C4-2B (cell line): ENCODE results near the gene CAPN7.

Source experiments
- H3K27ac ChIP-seq: fragments of 450-650 bp; 2 replicates; pipeline ENCODE4 v1.5.1; 2017
- ZFX ChIP-seq: fragments of 450-650 bp; IDR thresholded peaks from 2 replicates; pipeline ENCODE4 v1.6.1; 2017
- TF ChIP-seq, protein P1 (sequence below): fragments of 450-650 bp; conservative IDR thresholded peaks from 2 replicates; pipeline ENCODE4 v1.5.1; 2017; ENCODE audit warnings: mild to moderate bottlenecking

CAPN7 gene

DNA sequence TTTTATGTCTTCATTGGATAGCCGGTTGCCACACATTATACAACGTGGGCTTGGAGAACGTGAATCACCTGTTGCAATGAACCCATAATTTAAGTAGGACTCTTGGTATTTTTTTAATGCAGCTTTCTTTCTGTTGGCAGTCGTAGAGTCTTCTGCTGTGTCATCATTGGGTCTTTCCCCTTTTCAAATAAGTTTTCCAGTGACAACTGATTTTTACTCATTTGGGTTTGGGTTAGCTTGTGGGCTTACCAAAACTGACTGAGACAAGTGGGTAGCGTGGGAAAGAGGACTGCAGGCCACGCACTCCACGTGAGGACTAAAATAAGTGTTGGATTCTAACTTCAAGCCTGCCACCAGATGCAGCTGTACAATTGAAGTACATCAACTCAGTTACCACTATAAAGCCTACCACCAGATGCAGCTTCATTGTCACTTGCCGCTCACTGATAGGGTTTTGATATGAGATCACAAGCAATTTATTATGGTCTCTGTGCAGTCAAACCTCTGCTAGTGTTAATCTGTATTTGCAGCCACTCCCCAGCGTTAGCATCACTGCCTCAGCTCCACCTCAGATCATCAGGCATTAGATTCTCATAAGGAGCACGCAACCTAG, 6.4 kb upstream of the CAPN7 start:
- TF ChIP-seq, protein P1, sequence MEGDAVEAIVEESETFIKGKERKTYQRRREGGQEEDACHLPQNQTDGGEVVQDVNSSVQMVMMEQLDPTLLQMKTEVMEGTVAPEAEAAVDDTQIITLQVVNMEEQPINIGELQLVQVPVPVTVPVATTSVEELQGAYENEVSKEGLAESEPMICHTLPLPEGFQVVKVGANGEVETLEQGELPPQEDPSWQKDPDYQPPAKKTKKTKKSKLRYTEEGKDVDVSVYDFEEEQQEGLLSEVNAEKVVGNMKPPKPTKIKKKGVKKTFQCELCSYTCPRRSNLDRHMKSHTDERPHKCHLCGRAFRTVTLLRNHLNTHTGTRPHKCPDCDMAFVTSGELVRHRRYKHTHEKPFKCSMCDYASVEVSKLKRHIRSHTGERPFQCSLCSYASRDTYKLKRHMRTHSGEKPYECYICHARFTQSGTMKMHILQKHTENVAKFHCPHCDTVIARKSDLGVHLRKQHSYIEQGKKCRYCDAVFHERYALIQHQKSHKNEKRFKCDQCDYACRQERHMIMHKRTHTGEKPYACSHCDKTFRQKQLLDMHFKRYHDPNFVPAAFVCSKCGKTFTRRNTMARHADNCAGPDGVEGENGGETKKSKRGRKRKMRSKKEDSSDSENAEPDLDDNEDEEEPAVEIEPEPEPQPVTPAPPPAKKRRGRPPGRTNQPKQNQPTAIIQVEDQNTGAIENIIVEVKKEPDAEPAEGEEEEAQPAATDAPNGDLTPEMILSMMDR: no peak
- TF ChIP-seq ZFX: no peak
- H3K27ac ChIP-seq: no peak overlapping the region

DNA sequence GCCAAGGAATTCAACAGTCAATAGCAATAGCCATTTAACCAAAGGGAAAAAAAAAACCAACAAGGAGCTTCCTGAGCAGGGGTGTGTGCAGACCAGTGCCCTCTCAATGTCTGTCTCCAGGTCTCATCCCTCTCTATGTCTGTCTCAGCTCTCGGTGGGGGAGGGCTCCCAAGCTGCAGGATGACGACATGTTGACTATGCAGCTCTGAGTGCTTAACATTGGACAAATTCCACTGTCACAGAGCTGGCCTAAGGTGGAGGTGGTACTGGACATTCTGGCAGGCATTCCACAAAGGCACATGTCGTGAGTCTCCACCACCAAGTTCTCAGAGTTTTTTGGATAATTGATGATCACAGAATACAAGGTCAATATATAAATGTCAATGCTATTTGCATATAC, 2.0 kb upstream of the CAPN7 start:
- TF ChIP-seq, protein P1: no peak
- no peak for TF ChIP-seq ZFX
- no peak overlapping the region for H3K27ac ChIP-seq

DNA sequence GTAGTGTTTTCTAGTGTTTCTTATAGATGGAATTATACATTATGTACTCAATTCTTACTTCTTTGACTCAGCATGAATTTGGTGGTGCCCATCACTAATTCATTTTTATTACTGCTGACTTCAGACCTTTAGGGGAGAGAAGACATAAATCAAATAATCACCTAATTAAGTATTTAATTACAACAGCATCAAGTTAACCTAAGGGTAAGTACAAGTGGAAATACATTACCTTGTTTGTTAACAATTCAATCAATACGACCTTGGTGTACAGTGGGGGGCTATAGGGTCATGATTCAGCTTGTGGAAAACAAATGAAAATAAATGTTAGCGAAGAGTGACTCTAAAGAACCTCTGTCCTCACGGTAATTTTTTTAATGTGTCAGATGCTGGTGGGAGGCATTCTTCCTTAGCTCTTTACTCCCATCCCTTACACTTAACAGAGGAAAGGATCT, 538 bp upstream of the CAPN7 start:
- peak overlapping the region; percentile 94 for H3K27ac ChIP-seq
- no peak for TF ChIP-seq ZFX
- TF ChIP-seq, protein P1: no peak

DNA sequence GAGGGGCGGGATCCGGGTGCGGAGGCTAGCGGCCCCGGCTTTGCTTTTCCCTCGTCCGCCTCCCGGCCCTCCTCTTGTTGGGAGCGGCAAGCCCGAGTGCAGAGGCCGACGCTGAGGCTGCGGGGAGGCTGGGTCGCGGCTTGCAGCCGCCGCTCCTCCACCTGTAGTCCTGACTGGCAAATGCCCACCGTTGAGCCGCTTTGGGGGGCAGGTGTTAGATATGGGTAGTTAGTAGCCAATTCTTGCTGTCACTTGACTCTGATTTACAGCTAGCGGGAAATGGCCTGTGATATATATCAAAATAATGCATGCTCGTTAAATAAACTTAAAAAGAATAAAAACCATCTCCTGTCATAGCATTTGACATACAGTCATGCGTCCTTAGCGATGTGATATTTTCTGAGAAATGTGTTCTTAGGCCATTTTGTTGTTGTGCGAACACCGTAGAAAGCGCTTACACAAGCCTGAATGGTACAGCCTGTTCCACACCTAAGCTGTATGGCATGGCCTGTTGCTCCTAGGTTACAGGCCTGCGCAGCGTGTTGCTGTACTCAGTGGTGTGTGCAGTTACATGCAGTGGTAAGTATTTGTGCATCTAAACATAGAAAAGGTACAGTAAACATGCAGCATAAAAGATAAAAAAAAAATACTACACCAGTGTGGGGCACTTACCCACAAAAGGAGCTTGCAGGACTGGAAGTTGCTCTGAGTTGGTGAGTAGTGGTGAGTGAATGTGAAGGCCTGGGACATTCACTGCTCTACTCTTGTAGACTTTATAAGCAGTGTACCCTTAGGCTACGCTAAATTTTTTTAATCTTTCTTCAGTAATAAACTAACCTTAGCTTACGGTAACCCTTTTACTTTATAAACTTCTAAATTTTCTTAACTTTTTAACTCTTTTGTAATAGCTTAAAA, 873 bp downstream of the CAPN7 start:
- H3K27ac ChIP-seq: peak overlapping the region; percentile 94
- TF ChIP-seq, protein P1: no peak
- peak; percentile 82 for TF ChIP-seq ZFX

DNA sequence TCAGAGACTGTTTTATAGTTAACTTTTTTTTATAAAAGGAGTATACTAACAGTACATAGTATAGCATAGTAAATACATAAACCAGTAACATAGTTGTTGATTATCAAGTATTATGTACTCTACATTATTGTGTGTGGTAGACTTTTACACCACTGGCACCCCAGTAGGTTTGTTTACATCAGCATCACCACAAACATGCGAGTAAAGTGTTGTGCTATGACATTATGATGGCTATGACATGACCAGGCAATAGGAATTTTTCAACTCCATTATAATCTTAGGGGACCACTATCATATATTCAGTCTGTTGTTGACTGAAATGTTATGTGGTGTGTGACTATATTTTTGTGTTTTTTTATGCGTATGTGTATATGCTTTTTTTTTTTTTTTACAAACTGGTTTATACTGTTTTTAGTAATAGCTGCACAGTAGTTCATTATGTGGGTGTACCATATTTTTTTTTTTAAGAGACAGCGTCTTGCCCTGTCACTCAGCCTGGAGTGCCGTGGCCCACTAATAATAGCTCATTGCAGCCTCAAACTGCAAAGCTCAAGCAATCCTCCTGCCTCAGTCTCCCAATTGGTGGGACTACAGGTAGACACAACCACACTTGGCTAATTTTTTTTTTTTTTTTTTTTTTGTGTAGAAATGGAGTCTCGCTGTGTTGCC, 1.9 kb downstream of the CAPN7 start:
- no peak overlapping the region for H3K27ac ChIP-seq
- TF ChIP-seq, protein P1: no peak
- TF ChIP-seq ZFX: no peak

DNA sequence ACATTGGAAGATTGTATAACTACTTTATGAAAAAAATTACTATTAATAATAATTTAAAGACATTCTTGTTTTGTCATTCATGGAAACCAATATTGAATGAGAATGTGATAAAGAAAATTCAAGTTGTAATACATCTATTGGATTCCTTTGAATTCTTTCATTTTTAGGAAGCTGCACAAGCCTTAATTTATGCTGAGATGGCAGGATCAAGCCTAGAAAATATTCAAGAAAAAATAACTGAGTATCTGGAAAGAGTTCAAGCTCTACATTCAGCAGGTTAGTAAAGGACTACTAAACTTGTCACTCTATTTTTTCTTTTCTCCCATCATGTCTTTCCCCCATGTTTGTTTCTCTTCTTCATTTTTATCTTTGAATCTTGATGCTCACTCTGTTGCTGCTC, 5.9 kb downstream of the CAPN7 start:
- no peak for TF ChIP-seq ZFX
- TF ChIP-seq, protein P1: no peak
- H3K27ac ChIP-seq: no peak overlapping the region

DNA sequence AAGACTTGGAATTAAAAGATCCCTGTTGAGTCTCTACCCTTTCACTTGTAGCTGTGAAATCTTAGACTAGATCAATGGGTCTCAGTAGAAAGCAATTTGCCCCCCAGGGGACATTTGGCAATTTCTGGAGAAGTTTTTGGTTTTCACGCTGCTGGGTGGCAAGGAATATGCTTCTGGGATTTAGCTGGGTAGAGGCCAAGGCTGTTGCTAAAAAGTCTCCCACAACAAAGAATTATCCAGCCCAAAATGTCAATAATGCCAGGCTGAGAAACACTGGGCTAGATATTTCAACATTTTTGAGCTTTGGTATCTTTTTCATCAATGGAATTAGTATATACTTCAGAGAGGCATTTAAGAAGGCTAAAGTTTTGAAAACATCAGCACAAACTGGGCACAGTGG, 8.7 kb downstream of the CAPN7 start:
- TF ChIP-seq ZFX: no peak
- TF ChIP-seq, protein P1: no peak
- H3K27ac ChIP-seq: no peak overlapping the region
